HEK293 (cell line): Measurements from ENCODE around the gene VPS9D1.

Experiments used
- SETDB1 ChIP-seq: IDR thresholded peaks from one replicate; pipeline ENCODE4 v1.6.1; 2017; ENCODE audit warnings: mild to moderate bottlenecking, low read length, moderate library complexity, mixed read lengths; ENCODE audit not compliant: insufficient read length
- SP3 ChIP-seq: fragments of 450-650 bp; formaldehyde crosslinking; IDR thresholded peaks from 2 replicates; pipeline ENCODE4 v1.5.1; 2016; ENCODE audit warnings: missing biosample characterization, missing genetic modification characterization
- SP7 ChIP-seq: fragments of 450-650 bp; formaldehyde crosslinking; IDR thresholded peaks from 2 replicates; pipeline ENCODE4 v1.5.1; 2016; ENCODE audit warnings: missing biosample characterization, missing genetic modification characterization
- TCF7L2 ChIP-seq: IDR thresholded peaks from 2 replicates; pipeline ENCODE4 v1.6.1; 2011; ENCODE audit warnings: low read depth, mild to moderate bottlenecking, inconsistent platforms, low read length, moderate library complexity, borderline replicate concordance
- ZBTB1 ChIP-seq: fragments of 450-650 bp; formaldehyde crosslinking; IDR thresholded peaks from 2 replicates; pipeline ENCODE4 v1.5.1; 2016; ENCODE audit warnings: missing biosample characterization, missing genetic modification characterization
- ZBTB7A ChIP-seq: fragments of 450-650 bp; formaldehyde crosslinking; IDR thresholded peaks from 2 replicates; pipeline ENCODE4 v1.5.1; 2016; ENCODE audit warnings: low read depth, missing biosample characterization, missing genetic modification characterization
- ZNF211 ChIP-seq: fragments of 450-650 bp; formaldehyde crosslinking; IDR thresholded peaks from 2 replicates; pipeline ENCODE4 v1.5.1; 2016; ENCODE audit warnings: low read depth, missing biosample characterization, missing genetic modification characterization
- ZNF292 ChIP-seq: fragments of 450-650 bp; formaldehyde crosslinking; IDR thresholded peaks from 2 replicates; pipeline ENCODE4 v1.5.1; 2016; ENCODE audit warnings: low read depth, missing biosample characterization, missing genetic modification characterization, borderline replicate concordance
- ZNF600 ChIP-seq: fragments of 450-650 bp; formaldehyde crosslinking; IDR thresholded peaks from 2 replicates; pipeline ENCODE4 v1.5.1; 2016; ENCODE audit warnings: missing biosample characterization, missing genetic modification characterization
- ZNF707 ChIP-seq: fragments of 450-650 bp; formaldehyde crosslinking; IDR thresholded peaks from 2 replicates; pipeline ENCODE4 v1.5.1; 2016; ENCODE audit warnings: missing biosample characterization, missing genetic modification characterization
- TF ChIP-seq, protein P1 (sequence below): fragments of 450-650 bp; formaldehyde crosslinking; IDR thresholded peaks from 2 replicates; pipeline ENCODE4 v1.5.1; 2016; ENCODE audit warnings: missing biosample characterization, missing genetic modification characterization

DNA sequence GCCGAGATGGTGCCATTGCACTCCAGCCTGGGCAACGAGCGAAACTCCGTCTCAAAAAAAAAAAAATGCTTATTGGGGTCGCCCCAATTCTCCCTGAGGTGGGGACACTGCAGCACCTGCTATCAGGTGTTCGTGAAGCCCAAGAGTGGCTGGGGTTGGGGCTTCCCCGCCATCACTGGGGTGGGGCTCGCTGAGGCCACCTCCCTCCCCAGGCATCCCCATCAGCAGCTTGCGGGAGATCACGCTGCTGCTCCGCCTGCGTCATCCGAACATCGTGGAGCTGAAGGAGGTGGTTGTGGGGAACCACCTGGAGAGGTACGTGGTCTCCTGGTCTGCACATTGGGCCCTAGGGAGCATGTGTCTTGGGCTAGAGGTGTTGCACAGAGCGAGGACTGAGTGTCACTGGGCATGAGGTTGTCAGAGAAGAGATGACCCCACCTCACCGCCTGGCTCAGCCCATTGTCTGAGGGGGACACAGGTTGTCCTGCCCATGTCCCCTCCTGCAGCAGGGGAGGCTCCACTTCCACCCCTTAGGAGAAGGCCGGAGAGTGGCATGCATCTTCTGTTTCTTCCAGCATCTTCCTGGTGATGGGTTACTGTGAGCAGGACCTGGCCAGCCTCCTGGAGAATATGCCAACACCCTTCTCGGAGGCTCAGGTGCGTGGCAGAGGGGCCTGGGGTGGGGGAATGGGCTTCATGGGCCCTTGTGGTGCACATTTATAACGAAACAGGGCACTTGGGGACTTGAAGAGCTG, 29.3 kb downstream of the VPS9D1 start:
- TF ChIP-seq SP7 (tag by site-specific recombination) (no peak), ZNF707 (tag by site-specific recombination) (no peak), ZBTB1 (no peak), TCF7L2 (no peak), SETDB1 (no peak), ZBTB7A (tag by site-specific recombination) (no peak), SP3 (no peak), ZNF600 (tag by site-specific recombination) (no peak), ZNF292 (no peak), ZNF211 (no peak)
- TF ChIP-seq, protein P1, sequence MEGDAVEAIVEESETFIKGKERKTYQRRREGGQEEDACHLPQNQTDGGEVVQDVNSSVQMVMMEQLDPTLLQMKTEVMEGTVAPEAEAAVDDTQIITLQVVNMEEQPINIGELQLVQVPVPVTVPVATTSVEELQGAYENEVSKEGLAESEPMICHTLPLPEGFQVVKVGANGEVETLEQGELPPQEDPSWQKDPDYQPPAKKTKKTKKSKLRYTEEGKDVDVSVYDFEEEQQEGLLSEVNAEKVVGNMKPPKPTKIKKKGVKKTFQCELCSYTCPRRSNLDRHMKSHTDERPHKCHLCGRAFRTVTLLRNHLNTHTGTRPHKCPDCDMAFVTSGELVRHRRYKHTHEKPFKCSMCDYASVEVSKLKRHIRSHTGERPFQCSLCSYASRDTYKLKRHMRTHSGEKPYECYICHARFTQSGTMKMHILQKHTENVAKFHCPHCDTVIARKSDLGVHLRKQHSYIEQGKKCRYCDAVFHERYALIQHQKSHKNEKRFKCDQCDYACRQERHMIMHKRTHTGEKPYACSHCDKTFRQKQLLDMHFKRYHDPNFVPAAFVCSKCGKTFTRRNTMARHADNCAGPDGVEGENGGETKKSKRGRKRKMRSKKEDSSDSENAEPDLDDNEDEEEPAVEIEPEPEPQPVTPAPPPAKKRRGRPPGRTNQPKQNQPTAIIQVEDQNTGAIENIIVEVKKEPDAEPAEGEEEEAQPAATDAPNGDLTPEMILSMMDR (tag by site-specific recombination), result no peak
